Measurements from ENCODE around the gene GCAT.

DNA sequence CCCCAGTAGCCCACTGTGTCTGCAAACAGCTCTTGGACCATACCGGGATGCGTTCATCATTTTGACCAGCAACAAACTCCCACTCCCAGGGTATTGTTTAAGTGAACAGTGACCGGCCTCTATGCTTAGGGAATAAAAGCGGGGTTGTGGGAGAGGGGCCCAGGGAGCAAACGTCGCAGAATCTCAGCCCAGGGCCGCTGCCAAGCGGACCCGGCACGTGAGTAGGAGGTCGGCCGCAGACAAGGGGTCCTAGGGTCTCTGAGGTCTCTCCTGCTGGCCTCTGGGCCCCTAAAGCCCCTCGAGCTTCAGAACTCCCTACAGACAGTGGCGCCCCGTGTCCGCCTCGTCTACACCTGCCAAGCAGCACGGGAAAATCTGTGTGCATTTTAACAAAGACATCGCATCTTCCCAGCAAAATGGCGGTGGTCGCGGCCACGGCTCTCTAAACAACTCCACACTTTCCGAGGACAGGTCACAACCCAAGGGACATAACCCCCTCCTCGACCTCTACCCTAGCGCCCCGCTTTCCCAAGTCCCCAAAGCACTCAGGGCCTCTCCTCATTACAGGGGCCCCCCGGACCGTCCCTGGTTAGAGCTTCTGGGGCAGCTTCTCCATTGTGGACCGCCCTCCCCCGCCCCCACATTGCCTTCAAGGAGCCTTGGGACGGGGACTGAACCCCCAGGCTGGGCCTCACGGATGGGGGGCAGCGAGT lies 3.9 kb upstream of the GCAT start:
- no peak for TF ChIP-seq ARNT (IDR thresholded peaks at IDR 0.05)
- TF ChIP-seq L3MBTL2 (conservative IDR thresholded peaks at IDR 0.05), result no peak
- TF ChIP-seq BHLHE40 (IDR thresholded peaks at IDR 0.05; ENCODE audit: borderline replicate concordance), result no peak
- no peak for TF ChIP-seq TARDBP (IDR thresholded peaks at IDR 0.05)
- TF ChIP-seq ELF4 (IDR thresholded peaks at IDR 0.05), result no peak
- no peak for TF ChIP-seq SUZ12 (IDR thresholded peaks at IDR 0.05)
- no peak for TF ChIP-seq ZNF384 (IDR thresholded peaks at IDR 0.05)
- no peak for TF ChIP-seq SP1 (IDR thresholded peaks at IDR 0.05)
- no peak for TF ChIP-seq HDGF (IDR thresholded peaks at IDR 0.05; ENCODE audit: borderline replicate concordance)
- TF ChIP-seq FOXM1 (IDR thresholded peaks at IDR 0.05; ENCODE audit: borderline replicate concordance), result no peak
- TF ChIP-seq NFRKB (IDR thresholded peaks at IDR 0.05), result no peak
- no peak for TF ChIP-seq FOXK2 (IDR thresholded peaks at IDR 0.05)
- no peak for TF ChIP-seq FOXA1 (IDR thresholded peaks at IDR 0.05)

Measured in HEK293T (cell line).